HT1080 (cell line): Measurements from ENCODE around the gene PGBD2. TPM values are rescaled to one million over a fixed set of nuclear protein-coding genes. Genes with fewer than 3 reads are reported as not detected.
"Not testable (repeated sequence)": the region's sequence is repeated elsewhere in the genome, so short reads cannot be mapped to it uniquely, and the experiment has no call there.

Source experiments
- DNase-seq: peaks from one replicate; pipeline ENCODE4 v3.0.0-alpha.2; 2015; ENCODE audit warnings: low read depth
- polyA plus RNA-seq, 2 experiments: library from polyadenylated mRNA; depleted of rRNA; stranded (reverse); fragments of >200 nt; gene quantifications; 2 replicates each; pipeline ENCODE4 v1.2.3, GENCODE V29; 2015
- total RNA-seq: library from RNA; depleted of rRNA; stranded (reverse); fragments of >200 nt; shearing (Covaris generic); gene quantifications from 2 replicates; pipeline ENCODE4 v1.2.3, GENCODE V29; 2014; rRNA removed

PGBD2 gene, protein sequence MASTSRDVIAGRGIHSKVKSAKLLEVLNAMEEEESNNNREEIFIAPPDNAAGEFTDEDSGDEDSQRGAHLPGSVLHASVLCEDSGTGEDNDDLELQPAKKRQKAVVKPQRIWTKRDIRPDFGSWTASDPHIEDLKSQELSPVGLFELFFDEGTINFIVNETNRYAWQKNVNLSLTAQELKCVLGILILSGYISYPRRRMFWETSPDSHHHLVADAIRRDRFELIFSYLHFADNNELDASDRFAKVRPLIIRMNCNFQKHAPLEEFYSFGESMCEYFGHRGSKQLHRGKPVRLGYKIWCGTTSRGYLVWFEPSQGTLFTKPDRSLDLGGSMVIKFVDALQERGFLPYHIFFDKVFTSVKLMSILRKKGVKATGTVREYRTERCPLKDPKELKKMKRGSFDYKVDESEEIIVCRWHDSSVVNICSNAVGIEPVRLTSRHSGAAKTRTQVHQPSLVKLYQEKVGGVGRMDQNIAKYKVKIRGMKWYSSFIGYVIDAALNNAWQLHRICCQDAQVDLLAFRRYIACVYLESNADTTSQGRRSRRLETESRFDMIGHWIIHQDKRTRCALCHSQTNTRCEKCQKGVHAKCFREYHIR
- total RNA-seq: 5.7 and 7.0 TPM in 2 replicates
- 4.4 and 5.4 TPM in 2 replicates for polyA plus RNA-seq (2015; cell fraction: cytosol; rRNA removed)
- 16.3 and 18.9 TPM in 2 replicates for polyA plus RNA-seq (2015; cell fraction: nucleus; rRNA removed)

DNA sequence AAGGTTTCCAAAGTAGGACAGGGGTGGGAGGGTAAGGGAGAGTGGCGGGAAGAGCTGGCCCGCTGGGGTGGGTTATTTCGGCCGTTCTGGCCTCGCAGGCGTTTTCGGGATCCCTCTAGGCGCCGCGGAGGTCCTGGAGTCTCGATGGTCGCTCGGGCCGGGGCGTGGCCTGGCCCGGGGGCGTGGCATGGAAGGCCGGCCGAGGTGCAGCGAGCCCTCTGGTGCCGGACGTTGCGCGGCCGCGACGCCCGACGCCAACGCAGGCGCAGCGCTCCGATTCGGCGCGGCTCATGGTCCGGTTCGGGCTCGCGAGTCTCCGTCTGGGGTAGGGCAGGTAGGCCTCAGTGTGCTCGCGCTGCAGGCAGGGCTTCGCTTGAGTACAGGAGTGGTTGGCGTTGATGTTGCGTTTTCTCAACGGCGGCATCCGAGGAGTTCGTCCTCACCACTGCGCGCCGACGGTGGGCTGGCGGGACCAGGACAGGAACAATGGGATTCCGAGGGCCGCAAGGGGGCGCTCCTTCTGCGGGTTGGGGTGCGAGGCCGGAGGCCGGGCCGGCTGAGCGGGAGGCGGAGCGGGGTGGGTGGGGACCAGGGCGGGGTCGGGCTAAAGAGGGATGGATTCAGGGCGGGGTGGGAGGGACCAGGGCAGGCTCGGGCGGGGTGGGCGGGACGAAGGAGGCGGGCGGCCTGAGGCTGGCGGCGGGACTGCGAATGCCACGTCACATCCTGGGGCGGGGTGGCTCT, at the start of gene PGBD2:
TSS of gene PGBD2 (plus strand) at position 227 of the 744 bp plus-strand sequence. CDS start 7,628 bp downstream, outside the sequence.
- peak; percentile 93 for DNase-seq

DNA sequence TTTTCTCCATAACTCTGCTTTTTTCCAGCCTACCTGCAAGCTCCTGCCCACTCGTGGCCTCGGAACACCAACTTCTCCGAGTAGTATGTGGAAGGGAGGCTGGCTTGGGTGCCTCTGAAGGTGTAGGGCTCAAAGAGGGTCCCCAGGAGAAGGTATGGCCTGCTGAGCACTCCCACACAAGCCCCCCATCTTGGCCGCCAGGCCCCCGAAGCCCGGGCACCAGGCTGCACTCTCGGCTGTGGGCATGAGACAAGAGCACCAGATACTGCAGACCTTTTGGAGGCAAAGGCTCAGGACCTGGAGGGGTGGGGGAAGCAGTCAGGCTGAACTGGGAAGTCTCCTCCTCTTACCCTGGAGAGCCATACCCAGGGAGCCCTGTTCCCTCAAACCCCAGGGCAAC, 48.8 kb upstream of the PGBD2 start:
- DNase-seq: no peak

DNA sequence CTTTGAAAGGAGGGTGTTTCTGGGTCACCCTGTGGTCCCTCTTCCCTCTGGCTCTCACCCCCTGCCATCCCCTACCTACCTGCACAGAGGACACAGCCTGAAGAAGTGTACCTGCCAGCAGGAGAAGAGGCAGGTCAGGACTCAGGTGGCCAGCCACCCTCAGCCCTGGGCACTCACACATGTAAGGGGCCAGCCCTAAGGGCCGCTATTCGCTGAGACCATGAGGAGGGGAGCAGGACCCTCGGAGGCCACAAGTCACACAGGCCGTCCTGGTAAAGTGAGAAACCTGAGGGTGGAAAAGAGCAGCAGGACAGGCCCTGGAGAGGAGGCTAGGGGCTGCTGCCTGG, 48.3 kb upstream of the PGBD2 start:
- no peak for DNase-seq

DNA sequence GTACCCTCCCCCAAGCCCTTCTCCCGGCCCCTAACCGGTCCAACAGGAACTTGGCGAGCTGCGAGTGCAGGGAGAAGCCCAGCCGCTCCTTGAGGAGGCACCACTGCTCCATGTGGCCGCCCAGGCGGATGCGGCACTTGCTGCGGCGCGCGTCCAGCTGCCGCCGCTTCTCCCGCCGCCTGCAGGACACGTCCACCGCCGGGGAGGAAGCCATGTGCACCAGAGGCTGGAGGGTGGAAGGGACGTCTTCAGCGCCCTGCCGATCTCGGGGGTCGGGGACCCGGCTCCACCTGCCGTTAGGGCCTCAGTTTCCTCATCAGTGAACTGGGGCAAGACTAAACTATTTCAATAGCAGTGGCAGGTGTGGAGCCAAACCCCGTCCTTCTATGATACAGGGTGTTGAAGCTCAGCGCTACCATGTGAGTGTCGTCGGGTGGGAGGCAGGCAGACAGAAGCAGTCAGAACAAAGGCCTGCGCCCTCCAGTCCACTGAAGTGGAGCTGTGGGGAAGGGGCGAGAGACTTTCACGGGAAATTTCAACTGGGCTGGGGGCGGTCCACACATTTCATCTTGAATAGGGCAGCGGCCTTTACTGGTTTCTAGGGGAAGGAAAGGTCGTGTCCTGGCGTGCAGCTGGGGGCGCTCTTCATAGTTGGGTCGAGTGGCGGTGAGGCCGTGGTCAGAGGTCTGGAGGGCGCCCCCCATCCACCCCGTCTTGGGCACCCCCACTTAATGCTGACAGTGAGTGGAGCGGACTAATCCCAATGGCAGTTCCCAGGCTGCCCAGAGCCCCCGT, 47.7 kb upstream of the PGBD2 start:
- DNase-seq: peak; percentile 52

DNA sequence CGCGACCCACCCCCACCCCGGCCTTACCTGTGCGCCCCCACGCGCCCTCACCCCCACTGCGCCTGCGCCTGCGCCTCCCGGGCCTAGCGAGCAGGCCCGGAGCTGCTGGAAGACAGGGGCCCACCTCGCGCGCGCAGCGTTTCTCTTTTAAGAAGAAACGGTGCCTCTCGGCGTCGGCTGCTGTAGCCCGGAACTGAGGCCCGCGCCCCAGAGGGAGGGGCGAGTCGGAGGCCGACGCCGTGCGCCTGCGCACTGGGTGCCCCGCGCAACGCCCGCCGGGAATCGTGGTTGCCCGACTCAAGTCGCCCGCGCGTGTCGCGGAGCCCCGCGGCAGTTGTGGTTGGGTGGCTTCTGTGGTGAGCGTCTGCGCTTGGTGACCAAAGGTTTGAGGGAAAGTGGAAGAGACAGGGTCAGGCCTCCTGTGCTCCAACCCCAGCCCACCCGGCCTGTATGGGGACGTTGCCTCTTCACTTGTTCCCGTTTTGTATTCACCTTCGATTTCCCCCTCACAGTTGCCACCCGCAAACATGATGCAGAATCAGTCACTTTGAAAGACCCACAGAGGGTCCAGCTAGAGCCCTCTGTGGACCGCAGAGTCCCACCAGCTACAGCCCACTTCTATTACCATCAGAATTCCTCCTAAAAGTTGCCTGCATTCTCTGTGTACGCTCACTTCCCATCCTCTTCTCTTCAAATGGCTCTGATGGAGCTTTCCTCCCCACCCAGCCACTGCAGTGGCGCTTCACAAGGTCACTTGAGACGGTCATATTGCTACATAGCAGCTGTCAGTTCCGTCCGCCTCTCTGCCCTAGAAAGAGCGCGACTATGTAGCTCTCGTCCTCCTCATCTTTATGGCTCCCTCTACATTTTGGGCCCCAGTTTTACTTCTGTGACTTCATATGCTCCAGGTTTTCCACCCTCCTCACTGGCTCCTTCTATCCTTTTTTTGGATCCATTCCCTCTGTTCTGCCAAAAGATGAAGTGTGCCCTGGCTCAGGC, 46.8 kb upstream of the PGBD2 start, which contains the start of gene ZNF692:
TSS of gene ZNF692 (minus strand) at position 195 of the 999 bp plus-strand sequence. CDS start 776 bp downstream, outside the sequence.
- peak; percentile 95 for DNase-seq

DNA sequence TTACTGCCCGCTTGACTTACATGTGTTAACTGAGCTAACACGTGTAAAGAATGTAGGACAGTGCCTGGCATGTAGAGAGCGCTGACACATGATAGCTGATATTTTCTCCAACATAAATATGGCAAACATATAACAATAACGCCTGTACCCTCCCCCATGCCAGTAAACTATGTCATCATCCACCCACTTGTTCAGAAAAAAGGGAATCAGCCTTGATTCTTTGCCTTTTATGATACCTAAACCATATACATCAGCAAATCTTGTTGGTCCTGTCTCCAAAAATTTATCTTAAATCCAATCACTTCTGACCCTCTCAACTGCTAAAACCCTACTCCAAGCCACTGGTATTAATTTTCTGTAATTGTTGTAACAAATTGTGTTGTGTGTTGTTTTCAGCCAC, 46.0 kb upstream of the PGBD2 start:
- DNase-seq: no peak

DNA sequence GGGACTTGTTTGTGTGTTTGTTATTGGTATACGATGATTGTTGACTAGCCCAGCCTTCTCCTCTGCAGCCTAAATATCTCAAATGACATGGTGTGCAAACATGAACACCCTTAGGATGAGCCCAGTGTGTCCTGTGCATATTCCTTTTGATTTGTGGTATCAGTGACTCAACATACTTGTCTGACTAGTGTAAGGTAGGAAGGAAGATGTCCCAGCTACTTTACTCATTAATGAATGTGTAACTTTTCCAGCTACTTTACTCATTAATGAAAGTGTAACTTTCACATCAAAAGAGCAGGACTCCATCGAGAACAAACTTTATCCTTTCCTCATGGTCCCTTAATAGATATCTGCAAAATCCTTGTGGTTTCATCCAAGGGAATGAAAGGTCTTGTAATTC, 44.4 kb upstream of the PGBD2 start:
- no peak for DNase-seq

DNA sequence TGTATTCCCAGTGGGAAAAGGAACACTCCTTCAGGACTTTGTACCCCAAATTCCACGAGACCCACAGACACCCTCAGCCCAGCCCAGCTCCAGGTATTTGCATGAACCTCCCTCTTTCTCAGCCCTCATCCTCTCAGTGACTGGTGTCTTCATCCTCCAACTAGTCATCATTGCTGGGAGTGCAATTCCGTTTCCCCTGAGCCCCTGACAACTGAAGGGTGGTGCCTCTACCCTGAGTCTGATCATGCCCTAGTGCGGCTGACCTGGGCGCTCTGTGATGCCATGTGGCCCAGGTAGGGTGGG, 43.4 kb upstream of the PGBD2 start:
- no peak for DNase-seq

DNA sequence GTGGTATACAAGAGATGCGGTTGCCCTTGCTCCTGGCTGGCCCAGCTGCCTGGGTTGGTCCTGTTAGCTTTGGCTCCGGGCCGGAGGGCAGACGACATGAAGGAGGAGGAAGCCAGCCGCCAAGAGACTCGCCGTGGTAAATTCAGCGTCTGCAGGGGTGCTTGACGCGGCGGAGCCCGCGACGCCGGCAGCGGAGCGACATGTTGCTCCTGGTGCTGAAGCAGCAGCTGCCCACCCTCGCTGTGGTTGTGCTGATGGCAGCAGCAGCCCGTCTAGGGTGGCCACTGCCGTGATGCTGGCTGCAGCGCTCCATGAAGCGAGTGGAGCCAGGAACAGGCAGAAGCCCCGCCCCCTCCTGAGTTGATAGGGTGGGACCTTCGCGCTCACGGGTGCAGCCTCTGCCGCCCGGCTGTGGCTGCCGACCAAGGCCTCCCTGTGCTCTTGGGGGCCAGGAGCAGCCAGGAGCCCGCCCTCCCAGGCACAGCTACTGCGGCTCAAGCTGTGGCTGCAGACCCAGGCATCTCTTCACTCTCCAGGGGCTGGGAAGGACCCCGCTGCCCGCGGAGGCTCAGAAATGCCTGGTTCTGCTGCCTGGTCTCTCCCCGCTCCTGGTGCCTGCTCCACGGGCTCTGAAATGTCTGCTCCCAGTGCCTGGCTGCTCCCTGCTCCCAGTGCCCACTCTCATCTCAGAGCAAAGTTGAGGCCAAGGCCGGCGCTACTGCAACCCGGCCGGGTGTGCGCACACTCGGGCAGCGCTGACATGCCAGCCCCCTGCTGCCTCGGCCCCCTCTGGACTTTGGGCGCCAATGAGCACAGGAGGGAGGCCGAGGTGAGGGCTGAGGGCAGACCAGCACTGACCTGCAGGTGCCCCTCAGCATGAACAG, 42.8 kb upstream of the PGBD2 start:
- peak; percentile 69 for DNase-seq

DNA sequence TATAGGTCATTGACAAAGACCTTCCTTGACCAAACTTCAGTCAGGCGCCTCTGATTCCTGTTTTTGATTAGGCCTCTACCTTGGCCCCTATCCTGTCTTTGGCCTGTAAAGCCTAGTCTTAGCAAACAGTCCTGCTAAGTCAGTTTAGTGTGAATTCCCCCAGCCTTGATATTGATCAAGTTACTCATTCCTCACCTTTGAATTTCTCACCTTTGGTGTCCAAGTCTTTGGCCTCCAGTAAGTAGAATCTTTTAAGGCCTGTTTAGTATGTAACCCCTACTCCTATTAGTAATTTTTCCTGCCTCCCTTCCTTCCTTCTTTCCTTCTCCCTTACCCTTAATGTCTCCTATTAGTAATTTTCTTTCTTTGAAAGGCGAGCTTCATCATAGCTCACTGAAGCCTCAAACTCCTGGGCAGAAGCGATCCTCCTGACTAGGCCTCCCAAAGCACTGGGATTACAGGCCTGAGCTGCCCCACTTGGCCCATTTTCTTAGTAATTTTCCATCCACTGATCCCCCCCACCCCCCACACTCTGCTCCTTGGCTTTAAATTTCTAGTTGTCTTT, 34.1 kb upstream of the PGBD2 start:
- DNase-seq: peak; percentile 31

DNA sequence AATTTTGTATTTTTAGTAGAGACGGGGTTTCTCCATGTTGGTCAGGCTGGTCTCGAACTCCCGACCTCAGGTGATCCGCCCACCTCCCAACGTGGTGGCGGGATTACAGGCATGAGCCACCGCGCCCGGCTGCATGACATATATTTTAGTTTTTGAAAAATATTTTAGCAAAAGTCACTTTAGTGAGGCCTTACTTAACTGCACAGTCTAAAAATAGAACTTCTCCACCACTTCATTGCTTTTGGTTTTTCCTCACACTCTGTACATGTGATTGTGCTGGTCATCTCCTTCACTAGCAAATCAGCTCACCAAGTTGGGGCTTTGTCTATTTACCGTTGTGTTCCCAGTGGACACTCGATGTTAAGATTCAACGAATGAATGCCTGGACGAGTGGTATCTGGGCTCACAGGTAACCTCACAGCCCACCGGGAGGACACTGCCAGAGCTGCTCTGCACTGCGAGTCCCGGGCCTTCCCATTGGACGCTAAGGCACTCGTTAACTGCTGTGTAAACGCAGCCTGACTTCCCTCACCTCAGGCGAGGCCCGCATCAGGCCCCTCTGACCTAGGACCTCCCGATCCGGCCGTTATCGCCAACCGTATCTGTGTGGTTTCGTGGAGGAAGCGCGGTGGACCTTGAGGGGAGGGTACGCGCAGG, 33.2 kb upstream of the PGBD2 start:
- DNase-seq: peak; percentile 65

DNA sequence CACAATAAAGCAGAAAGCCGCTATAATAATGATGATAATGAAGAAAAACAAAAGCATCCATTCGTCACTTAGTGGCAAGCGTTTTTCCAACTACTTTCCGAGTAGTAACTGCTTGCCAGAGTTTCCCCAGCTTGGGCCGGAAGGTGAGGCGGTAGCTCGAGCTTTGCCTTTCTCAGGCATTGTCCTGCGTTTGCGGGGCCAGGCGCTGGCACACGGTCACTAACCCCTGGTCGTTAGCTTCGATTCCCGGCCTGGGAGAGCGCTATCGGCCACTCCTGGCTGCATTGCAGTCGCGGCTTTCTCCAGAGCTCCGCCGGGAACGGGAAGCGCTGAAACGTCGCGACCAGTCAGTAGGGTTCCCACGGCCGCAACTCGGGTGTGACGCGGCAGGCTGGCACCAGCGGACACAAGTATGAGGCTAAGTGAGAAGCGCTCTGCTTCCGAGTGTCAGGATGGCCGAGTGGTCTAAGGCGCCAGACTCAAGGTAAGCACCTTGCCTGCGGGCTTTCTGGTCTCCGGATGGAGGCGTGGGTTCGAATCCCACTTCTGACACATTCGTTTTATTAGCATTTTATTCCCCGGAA, 32.5 kb upstream of the PGBD2 start:
- DNase-seq: peak; percentile 97

DNA sequence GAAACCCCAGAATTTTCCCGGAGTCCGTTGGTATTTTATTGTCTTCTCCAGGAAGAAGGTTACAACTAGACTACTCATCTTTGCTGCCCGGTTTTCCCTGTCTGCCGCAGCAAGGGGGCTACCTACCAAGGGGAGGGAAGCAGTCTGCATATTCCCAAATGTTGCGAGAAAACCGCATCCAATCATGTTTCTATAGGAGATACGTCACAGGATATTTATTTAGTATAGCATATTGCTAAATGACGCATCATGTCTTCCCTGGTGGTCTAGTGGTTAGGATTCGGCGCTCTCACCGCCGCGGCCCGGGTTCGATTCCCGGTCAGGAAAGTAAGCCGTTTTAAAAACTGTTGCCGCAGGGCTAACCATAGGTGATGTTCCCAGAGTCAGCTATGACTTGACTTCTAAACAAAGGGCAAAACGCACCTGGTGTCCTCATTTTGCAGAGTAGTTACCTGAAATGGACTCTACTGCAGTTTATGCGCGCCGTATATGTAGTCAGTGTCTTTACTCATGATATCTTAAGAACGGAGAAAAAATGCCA, 32.0 kb upstream of the PGBD2 start:
- no peak for DNase-seq

DNA sequence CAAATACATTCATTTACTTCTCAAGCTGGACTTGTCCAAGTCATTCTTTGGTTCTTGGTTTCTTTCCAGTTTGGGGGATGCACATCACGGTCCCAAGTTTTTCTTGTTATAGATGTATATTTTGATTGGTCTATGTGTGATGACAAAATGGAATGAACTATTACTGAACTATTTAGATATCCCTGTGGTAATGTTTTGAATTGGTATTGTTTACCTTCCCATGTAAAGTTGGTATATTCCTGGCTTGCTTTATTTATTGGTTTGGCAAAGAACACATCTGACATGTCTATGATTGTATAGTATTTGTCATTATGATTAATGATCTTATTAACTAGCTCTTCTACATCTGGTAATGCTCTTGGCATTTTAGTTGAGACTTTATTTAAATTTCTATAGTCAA, 24.8 kb upstream of the PGBD2 start:
- DNase-seq: no peak

DNA sequence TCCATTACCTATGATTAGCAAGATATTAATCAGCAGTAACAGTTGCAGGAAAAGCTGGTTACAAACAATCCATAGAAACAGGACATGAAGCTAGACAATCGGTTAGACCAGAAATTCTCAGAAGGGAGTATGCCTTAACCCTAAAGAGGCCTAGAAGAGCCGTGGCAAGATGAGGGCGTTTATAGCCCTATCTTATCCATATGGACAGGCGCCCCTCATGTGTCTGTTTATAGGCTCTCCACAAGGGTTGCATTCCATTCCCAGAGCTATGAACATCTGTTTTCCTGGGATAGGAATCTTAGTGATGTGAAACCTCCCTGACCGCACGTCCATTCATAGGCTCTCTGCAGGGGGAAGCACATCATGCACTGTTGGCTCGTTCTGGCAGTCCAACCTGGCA, 23.6 kb upstream of the PGBD2 start:
- DNase-seq: not testable (repeated sequence)

DNA sequence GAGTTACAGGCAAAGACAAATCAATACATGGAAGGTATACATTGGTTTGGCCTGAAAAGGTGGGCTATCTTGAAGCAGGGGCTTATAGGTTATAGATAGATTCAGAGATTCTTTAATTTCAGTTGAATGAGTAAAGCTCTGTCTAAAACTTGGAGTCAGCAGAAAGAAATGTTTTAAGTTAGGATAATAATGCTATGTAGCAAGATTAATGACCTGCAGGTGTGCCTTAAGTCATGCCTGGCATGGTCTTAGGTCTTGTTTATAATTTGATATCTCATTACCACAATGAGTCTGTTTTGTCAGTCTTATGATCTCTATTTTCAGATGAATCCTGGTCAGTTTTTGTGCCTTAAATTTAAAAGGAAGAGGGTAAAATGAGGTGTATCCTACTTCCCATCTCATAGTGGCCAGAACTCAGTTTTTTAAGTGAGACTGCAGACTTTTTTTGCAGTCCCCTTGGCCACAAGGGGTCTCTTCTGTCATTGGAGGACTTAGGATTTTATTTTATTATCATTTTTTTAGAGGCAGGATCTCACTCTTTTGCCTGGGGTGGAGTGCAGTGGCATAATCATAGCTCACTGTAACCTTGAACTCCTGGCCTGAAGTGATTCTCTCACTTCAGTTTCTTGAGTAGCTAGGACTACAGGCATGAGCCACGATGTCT, 21.3 kb upstream of the PGBD2 start:
- DNase-seq: no peak

DNA sequence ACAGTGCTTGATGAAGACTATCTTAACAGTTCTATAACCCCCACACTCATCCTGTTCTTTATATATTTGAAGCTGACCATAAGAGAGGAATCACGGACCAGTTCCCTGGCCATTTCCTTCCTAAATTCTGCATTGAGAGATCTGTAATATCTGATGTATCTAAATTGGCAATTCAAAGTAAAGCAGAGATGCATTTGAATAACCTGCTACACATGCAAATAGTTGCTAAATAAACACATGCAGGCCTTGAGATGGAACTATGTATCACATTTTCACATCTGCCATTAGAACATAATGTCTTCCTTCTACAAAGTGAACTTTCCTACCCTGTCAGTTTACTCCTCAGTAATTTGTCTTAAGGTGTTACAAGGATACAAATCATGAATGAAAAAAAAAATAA, 20.4 kb upstream of the PGBD2 start:
- DNase-seq: no peak
